NCI-H82 (cell line): Measurements from ENCODE around the gene SCARB1.

Experiments used
- DNase-seq: peaks from one replicate; lab custom pipeline; 2025; lab: John Stamatoyannopoulos, UW

Gene SCARB1

GRCh38 chr12:124796303-124796960, 67.2 kb downstream of the SCARB1 start:
- DNase-seq: no peak

GRCh38 chr12:124795081-124795948, 68.3 kb downstream of the SCARB1 start:
- DNase-seq: no peak

GRCh38 chr12:124792961-124793441, 70.7 kb downstream of the SCARB1 start:
- no peak for DNase-seq

GRCh38 chr12:124792156-124792555, 71.5 kb downstream of the SCARB1 start:
- DNase-seq: no peak

GRCh38 chr12:124790650-124791400, 72.8 kb downstream of the SCARB1 start:
- peak; percentile 90 for DNase-seq

- no peak for DNase-seq
These were observed 74.6 kb downstream of the SCARB1 start for GRCh38 chr12:124788936-124789555.

- DNase-seq: peak; percentile 50
These were observed 77.4 kb downstream of the SCARB1 start for GRCh38 chr12:124786061-124786964.

- no peak for DNase-seq
These were observed 78.6 kb downstream of the SCARB1 start for GRCh38 chr12:124784871-124785572.

GRCh38 chr12:124783087-124783486, 80.6 kb downstream of the SCARB1 start:
- no peak for DNase-seq

- DNase-seq: peak; percentile 38
These were observed 81.5 kb downstream of the SCARB1 start for GRCh38 chr12:124782132-124782531.

- DNase-seq: no peak
These were observed 82.6 kb downstream of the SCARB1 start for GRCh38 chr12:124780752-124781685.

GRCh38 chr12:124780336-124780735, 83.3 kb downstream of the SCARB1 start:
- peak; percentile 18 for DNase-seq

GRCh38 chr12:124779161-124780141, 84.2 kb downstream of the SCARB1 start:
- no peak for DNase-seq

GRCh38 chr12:124778411-124778810, 85.3 kb downstream of the SCARB1 start:
- DNase-seq: no peak

- DNase-seq: no peak
These were observed 86.0 kb downstream of the SCARB1 start for GRCh38 chr12:124777399-124778372.

- peak; percentile 24 for DNase-seq
These were observed 87.5 kb downstream of the SCARB1 start for GRCh38 chr12:124776125-124776513.
